HG03558 (cell line): ENCODE measurements around the gene EBF3.
"Not testable (repeated sequence)": the region's sequence is repeated elsewhere in the genome, so short reads cannot be mapped to it uniquely, and the experiment has no call there.

Source experiments
- ATAC-seq: cut with Tn5 transposase; IDR thresholded peaks from one replicate; pipeline ENCODE4 v1.9.1; 2021; ENCODE audit warnings: moderate number of reproducible peaks; ENCODE audit not compliant: unreplicated experiment; ENCODE audit errors: extremely low read depth

EBF3 gene

DNA sequence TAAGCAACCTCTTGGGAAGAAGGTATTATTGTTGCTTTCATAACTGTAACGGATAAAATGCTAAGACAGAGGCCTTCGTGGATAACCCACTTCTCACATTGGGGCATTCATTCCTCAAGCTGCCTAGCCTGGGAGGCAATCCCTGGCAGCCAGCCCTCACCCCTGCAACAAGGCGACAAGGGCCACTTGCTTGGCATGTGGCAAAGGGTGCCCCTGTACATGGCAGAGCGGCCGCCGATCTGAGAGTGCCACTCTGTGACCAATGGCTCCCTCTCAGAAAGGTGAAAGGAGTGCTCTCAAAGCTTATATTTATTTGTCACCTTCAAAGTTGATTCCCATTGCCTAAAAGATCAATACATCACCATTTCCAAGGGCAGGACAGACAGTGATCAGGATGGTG lies 31.9 kb downstream of the EBF3 start:
- ATAC-seq: no peak

DNA sequence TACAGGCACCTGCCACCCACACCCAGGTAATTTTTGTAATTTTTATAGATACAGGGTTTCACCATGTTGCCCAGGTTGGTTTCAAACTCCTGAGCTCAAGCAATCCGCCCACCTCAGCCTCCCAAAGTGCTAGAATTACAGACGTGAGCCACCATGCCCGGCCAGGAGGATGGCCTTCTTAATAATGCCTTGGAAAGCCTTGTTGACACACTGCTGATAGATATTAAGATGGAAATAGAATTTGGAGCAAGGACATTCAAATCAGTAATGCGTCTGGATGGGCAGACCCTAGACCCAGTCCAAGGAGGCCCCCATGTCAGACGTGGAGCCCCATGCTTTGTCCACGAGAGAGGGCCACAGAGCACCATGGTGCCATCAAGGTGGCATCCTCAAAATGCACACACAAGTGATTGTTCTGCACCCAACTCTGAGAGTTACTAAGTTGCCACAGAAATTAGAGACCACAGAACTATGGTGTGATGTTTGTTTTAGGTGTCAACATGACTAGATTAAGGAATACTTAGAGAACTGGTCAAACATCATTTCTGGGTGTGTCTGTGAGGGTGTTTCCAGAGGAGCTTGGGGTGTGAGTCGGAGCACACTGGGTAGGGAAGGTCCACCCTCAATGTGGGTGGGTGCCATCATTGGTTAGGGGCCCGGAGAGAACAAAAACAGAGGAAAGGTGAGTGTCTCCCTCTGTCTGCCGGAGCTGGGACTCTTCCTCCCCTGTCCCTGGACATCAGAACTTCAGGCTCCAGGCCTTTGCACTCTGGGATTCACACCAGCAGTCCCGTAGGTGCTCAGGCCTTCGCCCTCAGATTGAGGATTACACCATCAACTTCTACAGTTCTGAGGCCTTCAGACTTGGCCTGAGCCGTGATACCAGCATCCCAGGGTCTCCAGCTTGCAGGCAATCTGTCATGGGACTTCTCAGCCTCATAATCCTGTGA lies 34.5 kb downstream of the EBF3 start:
- no peak for ATAC-seq

DNA sequence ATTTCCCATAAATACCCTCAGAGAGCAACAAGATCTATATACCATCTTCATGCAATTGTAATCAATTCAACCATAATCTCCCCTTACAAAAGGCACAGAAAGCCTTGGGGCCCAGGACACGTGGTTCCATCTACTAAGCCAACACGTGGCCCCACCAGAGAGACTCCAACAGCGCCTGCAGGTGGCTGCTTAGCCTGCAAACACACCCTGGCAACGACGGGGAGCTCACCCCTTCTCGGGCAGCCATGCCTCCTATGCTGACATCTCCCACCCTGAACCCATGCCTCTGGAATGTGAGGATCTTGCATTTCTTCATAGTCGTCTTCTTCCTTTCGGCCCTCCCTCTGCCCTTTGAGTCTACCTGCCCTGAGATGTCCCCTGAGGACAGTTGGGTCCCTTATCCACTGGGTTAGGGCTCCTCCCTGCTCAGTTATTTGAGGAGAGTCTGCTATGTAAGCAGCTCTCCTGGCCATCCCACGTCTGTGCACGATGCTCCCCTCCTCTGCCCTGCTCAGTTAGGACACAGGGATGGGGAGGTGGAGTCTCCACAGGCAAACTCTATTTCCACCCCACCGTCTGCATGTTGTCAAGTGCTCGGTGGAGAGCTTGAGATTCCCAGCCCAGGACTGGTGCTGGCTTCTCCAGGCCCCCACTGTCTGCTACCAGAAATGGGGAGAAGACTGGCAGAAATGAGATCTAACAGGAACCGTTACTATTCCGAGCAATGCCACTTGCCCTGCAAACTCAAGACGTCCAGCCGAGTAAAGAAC lies 36.5 kb downstream of the EBF3 start:
- no peak for ATAC-seq

DNA sequence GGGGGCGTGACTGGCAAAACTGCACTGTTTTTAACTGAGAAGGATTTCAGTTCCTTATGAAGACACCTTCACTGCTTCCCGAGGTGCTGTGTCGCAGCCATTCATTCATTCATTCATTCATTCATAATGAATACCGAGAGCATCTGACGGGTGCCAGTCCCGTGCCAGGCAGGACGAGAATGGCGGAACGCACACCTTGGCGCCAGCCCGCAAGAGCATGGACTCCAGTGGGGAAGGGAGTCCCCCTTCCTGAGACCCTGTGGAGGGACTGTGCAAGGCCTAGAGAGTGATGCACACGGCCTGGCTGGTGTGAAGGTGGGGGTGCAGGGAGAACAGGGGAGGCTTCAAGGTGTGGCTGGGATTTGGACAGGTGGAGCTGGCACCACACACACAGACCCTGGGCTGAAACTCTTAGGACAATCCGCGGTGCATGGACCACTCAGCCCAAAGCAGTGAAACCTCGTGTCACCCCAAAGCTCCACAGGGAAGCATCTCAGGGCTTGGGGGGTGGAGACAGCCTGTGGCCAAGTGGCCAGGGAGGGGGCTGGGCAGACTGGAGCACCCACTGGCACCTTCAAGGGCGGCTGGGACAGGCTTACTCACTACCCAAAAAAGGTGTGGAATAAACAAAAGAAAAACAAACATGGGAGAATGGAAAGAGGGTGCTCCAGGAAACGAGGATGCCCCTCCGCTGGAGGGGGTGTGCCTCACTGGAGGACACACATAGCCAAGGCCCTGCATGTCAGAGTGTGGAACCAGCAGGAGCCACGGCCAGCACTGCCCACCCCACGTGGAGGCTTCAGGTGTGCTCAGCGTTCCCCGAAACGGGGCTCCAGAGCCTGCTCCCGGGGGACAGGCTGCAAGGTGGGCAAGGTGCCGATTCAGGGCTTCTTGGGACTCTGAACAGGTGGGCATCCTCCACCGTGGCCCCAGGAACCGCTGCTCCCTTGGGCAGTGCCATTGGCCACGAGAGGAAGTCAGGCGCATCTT lies 37.7 kb downstream of the EBF3 start:
- ATAC-seq: no peak

DNA sequence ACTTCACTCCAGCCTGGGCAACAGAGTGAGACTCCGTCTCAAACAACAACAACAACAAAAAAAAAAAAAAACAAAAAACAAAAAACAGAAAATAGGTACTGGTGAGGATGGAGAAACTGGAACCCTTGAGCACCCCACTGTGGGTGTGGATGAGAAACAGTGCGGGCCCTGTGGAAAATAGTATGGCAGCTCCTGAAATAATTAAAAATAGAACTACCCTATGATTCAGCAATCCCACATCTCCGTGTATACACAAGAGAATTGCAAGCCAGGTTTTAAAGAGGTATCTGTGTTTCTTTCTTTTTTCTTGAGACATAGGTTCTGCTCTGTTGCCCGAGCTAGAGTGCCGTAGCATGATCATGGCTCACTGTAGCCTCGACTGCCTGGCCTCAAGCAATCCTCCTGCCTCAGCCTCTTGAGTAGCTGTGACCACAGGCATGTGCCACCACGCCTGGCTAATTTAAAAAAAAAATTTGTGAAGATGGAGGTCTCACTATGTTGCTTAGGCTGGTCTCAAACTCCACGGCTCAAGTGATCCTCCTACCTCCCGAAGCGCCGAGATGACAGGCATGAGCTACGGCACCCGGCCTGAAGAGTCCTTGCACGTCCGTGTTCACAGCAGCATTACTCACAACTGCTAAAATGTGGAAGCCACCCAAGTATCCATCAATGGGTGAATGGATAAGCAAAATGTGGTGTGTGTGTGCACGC lies 39.5 kb downstream of the EBF3 start:
- no peak for ATAC-seq

DNA sequence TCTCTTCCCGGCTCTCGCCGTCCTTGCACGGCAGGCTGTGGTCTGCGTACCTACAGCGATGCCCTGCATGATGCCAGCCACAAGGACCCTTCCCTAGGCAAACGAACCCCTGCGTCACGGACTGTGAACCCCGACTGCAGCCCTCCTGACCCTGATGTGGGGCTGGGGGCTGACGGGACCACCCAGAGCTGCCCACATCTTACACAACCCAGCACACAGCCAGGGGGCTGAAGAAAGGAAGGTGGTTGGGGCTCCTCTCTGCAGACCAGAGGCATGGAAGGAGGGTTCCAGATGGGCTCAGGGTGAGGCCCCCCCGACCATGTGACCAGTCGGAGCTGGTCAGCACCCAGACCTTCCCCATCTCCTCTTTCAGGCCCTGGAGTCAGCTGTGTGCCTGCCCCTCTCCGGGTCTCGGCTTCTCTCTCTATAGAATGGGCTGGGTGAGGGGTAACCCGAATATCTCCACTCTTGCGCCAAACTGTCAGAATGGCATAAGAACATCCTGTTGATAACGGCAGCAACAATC lies 41.4 kb downstream of the EBF3 start:
- ATAC-seq: no peak

DNA sequence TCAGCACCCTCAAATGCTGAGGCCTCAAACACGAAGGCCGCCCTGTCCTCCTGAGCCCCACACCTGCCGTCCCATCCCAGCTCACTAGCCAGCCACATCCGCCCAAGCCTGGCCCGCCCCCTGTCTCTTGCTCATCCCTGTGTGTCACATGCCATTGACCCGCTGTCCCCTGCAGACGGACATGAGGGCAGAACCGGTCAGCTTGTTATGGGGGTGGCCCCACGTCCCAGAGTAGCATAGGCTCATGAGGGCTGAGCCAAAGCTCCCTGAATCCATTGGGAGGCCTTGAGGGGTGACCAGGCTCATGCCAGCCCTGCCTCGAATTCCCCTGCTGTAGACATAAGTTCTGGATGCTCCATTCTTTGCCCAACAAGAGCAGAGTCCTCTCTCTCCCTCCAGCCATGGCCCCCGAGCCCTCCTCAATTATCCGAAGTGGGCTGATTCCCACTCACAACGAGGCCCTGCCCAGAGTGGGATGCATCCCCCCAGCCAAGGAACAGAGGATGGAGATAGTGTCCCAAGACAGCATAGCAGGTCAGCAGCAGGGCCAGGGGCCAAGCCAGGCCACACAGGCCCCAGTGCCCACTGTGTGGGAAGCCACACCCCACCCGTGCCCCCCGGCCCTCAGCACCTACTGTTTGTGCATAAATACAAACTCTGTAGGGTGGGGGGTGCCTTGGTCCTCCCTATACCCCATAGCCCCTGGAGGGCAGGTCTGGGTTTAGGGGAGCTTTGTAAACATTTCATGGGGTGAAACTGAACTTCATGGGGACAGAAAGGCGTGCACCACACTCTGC lies 42.1 kb downstream of the EBF3 start:
- no peak for ATAC-seq

DNA sequence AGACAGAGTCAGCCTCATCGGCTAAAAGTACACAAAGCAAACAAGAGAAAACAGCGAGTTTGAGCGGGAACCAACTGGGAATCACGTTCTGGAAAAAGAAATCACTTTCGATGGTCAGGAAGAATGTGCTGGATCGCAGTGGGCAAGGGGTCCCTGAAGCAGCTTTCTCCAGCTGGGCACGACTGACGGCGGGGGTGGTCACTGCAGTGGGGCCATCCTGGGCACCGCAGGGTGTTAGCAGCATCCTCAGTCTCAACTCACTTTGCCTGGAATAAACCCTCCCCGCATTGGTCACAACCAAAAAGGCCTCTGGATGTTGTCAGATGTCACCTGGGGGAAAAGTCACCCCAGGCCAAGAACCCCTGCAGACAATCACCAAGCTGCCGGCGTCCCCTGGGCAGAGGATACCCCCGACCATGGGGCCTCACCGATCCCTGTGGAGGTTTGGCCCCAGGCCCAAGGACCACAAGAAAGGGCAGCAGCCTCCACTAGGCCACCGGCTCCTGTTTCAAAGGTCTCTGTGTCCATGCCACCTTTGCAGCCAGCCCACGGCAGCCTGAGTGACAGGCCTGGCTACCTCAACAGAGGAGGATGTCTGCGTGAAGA lies 42.9 kb downstream of the EBF3 start:
- no peak for ATAC-seq

DNA sequence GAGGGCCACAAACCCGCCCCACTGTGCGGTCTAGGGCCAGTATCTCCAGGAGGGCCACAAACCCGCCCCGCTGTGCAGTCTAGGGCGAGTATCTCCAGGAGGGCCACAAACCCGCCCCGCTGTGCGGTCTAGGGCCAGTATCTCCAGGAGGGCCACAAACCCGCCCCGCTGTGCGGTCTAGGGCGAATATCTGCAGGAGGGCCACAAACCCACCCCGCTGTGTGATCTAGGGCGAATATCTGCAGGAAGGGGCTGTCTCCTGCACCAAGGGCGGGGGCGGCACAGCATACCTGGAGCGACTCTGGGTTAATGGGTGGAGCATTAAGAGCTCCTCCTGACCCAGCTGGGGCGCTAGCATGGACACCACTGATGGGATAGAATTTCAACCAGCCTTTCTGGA lies 43.9 kb downstream of the EBF3 start:
- not testable (repeated sequence) for ATAC-seq

DNA sequence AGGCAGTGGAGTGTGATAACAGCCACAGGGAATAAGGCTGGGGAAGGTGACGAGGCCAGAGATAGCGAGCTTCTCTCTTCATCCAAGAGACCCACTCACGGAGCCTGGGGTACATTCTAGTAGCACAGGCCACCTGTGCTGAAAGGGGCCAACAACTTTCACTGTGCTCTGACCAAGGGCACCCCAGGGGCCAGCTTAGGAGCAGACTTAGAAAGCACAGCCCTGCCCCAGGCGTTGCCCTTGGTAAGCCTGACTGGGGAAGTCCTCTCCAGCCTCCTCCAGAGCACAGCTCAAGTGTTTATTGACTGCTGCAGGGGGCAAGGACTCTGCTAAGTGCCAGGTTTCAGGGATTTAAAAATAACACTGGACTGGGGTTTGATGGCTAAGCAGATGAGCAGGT lies 44.7 kb downstream of the EBF3 start:
- ATAC-seq: no peak

DNA sequence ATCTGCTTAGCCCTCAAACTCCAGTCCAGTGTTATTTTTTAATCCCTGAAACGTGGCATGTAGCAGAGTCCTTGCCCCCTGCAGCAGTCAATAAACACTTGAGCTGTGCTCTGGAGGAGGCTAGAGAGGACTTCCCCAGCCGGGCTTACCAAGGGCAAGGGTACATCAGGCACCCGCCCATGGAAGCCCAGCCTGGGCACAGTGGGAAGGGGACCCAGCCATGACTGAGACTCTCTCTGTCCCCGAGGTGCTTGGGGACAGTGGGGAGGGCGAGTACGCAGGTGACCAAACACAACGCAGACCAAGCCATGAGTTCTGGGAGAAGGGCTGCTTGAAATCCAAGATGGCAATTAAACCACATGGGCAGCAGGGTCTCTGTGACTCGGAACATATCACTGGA lies 45.2 kb downstream of the EBF3 start:
- ATAC-seq: no peak

DNA sequence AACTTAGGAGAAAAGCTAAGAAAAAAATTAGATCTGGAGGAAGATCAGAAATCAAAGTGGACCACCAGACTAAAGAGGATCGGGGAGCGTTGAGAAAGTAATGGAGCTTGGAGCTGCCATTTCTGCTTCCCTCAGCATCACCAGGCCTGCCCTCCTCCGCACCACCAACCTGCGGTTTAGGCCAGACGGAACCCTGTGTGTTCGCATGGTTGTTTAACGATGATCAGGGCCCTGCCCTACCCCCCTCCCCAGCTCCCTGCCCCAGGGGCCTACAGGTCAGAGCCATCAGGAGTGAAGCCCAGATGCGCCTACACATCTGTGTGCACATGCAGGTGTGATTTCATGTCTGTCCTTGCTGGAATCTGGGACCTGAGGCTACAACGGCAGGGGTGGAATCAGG lies 45.7 kb downstream of the EBF3 start:
- no peak for ATAC-seq

DNA sequence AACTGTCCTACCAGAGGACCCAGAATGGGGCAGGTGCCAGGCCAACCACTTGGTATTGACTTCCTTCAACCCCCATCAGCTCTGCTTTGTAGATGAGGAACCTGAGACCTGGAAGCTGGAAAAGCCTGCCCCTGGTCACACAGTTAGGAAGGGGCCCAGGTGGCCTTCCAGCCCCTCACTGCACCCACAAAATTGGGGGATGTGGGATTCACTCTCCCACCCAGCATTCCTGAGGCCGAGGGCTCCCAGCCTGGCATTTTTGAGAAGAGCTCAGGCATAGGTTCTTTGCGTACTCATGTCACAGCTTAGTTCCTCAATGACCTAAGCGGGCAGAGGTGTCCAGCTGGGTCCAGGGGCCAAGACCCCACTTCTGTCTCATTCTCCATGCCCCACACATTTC lies 46.1 kb downstream of the EBF3 start:
- no peak for ATAC-seq

DNA sequence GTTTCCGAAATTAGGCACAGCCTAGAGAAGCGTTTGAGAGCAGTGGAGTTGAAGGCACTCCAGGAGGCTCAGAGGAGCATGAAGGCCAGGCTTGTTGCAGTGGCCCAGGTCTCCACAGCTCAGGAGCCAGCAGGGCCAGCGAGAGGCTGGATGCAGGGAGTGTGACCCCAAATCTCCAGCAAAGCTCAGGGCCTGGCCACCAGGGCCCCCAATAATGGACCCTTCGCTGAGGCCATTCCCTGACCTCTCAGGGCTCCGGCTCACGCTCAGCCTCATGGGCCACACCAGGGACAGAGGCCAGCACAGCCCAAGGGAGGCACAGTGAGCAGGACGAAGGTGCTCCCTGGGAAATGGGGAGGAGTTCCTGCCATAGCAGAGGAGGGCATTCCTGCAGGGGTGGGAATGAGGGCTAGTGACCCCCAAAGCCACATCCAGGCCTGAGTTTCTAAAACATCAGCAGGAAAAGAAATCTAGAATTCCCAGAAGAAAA lies 47.5 kb downstream of the EBF3 start:
- no peak for ATAC-seq

DNA sequence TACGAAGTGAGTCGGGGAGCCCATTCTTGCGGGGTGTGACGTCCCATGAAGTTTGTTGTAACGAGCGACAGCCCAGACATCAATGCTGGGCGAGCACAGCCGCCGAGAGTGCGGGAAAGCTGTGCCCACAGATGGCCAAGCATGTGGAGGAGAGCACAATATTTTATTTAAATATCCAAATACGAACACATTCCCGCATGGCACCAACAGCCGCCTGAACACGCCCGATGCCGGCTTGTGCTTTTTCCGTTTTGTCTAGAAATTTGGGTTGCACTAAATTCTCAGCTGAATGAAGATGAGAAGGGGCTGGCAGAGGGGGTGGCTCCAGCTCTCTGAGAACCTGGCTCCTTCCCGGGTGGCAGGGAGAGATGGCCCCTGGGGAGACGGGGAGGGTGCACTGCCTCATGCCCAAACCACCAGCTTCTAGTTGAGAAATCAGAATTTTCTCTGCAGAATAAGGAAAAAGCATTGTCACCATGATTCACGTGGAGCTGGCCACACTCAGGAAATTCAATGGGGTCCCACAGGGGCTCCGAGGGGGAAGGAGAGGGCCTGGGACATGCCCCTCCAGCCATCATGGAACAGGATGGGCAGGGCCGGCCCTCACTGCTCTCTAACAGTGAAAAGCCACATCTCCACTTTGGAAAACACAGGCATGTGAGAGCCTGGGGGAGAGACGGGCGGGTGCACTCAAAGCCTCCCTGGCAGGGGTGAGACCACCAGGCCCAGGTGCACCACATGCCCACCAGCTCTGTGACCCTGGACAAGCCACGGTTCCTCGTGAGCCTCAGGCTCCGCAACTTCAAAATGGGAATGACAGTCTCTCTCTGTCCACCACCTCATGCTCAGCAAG lies 48.3 kb downstream of the EBF3 start:
- no peak for ATAC-seq

DNA sequence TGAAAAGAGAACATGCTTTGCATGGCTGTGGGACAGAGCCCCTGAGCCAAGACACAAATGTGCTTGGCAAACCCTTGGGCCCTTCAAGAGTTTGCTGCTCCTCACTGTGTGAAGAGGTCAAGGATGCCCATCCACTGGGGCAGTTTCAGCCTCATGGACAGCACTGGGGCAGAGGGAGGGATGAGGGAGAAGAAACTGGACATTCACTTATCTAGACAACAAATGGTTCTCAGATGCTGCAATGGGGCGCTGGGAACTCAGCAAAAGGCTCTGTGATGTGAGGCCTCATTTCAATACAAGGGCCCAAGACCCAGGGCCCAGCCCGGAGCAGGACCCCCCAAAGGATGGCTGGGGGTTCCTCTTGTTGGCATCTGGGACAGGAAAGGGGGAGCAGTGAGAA lies 49.1 kb downstream of the EBF3 start:
- ATAC-seq: no peak

DNA sequence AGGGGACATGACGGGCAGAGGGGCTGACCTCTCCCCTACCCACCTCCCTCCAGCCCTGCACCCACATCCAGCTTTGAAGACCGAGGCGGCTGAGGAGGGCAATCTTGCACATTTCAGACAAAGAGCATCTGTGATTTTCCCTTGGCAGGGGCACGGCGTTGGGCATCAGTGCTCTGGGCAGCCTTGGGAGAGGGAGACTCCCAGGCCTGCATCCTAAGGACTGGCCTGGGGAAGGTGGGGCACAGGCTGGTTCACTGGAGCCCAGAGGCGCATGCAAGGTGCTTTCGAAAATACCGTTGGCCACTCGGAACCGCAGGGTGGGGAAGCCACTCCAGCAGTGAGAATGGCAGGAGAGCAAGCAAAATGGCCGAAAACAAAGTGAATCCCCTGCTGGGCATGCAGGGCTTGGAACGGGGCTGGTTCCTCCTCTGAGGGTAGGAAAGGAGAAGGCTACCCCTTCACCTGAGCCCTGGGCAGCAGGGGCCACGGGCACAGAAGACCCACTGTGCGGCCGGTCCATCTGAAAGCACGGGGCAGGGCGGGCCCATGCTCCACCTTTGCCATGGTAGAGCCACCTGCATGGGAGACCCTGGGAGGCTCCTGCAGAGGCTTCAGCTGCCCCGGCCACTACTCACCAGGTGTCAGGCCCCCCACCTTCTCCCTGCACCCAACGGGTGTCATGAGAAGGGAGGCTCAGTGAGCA lies 49.8 kb downstream of the EBF3 start:
- ATAC-seq: no peak
